Measurements from ENCODE around the gene SLC30A7.

Gene SLC30A7

DNA sequence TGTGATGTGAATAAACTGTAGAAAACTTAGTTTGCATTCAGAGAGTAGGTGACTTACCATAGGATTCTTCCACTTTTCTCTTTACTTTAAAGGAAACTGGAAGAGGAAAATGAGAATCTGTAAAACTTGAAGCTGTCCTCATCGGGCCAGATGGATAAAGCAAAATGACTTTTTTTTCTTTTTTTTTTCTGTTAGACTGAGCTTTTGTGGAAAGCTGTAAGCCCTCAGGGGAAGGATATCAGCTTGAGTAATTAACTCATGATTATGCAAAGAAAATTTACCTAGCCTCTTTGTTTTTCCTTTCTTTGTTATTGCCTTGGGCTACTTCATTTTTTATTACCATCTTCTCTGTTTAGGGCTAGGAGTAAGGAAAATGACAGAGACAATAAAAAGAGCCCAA, 76.3 kb downstream of the SLC30A7 start:
- DNase-seq (ENCODE audit: low spot score): no peak

GRCh38 chr1:100976936-100977335, 81.0 kb downstream of the SLC30A7 start:
- no peak for DNase-seq (ENCODE audit: low spot score)

DNA sequence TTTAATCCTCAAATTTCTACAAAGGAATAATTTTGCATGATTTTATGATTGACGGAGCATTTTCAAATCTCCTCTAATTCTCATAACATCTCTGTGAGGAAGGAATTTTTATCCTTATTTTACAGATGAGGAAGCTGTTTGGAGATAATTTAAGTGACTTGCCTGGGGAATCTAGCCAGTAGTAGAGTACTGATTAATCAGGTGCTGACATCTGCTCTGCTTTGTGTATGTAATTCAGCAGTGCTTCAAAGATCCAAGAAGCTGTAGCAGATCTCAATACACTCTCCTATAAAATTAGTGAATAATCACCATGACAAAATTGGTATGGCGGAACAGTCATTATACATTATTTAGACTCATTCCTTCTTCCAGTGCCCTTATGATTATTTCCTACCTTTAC, 83.7 kb downstream of the SLC30A7 start:
- no peak for DNase-seq (ENCODE audit: low spot score)

DNA sequence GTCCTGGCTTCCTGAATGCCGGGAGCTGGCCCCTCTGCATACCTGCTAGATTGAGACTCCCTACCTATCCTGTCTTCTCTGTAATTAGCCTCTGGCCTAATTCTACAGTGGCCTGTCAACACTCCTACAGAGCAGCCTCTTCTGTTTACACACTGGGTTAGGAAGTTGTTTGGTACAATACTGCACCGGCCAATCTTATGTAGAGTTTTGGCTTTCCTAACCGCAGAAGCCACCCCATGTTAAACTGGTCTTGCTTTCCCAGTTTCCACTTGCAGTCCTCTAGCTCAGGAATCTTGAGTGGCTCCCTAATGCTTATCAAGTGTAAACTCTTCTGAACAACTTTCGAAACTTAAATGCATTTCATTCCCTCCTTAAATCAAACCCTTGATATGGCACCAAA, 86.9 kb downstream of the SLC30A7 start:
- no peak for DNase-seq (ENCODE audit: low spot score)

- DNase-seq (ENCODE audit: low spot score): no peak
Observed at GRCh38 chr1:100988121-100988520, 92.2 kb downstream of the SLC30A7 start.

DNA sequence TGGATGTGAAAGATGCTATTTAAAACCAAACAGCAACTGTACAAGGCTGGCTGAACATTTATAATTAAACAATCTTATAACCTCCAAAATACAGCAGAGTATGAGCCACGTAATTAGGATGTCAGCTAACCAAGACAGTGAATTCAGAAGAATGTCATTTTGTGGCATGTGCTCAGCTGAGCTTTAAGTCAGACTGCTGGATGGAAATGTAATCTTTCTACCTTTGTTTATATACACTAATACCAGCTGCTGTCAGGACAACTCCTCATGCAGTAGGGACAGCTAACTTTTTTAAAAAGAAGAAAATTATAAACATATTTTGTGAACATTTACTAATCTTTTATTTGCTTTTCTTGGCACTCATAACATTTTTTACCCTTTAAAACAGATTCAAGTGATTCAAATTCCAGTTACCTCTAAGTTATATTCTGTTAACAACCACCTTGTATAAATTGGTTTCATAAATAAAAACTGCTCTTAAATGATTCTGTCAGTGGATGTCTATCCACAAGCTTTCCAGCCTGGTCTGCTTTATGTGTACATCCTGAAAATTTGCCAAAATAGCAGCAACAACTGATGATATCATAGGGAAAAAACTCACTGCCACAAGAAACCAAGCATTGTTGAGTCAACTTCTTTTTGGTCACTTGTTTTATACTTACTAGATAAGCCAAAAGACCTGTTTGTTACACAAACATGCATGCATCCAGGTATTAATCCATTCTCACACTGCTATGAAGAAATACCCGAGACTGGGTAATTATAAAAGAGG, 93.6 kb downstream of the SLC30A7 start:
- no peak for DNase-seq (ENCODE audit: low spot score)

- no peak for DNase-seq (ENCODE audit: low spot score)
Observed at GRCh38 chr1:100995198-100995988, 99.5 kb downstream of the SLC30A7 start.

- DNase-seq (ENCODE audit: low spot score): no peak
Observed at GRCh38 chr1:100998426-100998825, 102.5 kb downstream of the SLC30A7 start.

GRCh38 chr1:101000131-101000873, 104.4 kb downstream of the SLC30A7 start:
- DNase-seq (ENCODE audit: low spot score): no peak

GRCh38 chr1:101002551-101002950, 106.7 kb downstream of the SLC30A7 start:
- DNase-seq (ENCODE audit: low spot score): no peak

DNA sequence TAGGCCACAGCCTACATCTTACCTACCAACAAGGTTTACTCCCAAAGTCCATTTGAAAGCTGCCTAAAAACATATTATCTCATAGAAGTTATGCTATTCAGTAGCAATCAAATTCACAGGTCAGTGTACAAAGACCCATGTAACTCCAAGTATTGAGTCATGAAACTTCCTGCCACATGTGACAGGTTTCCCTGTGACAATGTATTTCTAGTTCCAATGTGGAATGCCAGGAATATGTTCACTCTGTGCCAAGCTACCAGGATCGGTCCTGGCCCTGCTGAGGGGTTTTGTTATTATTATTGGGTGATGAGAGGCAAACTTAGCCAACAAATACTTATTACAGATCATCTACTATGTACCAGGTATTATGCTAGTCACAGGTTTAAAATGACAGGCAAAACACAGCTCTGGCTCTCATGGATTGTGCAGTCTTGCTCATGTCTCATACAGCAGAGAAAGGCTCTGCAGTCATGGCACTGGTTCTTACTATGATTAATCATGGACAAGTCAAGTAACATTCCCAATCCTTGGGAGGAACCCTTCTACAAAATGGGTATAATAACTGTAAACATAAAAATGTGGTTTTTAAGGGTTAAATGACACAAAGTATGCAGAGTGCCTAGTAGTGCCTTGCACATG, 107.2 kb downstream of the SLC30A7 start:
- no peak for DNase-seq (ENCODE audit: low spot score)

DNA sequence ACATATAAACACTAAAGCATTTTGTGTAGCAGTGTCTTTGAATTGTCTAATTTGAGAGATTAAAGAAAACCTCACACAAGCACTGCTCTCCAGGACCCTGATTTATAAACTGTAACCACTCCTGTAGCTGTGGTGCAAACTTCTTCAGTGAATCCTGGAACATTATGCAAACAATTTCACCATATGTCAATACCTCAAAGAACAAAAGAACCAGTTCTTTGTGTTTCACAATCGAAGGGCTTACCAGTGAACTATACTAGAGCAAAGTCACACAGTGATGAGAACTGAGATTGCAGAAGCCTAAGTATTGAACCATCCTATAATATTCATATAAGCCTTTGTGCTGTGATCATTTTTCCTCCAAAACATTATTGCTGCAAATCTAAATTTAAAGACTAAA, 108.2 kb downstream of the SLC30A7 start:
- no peak for DNase-seq (ENCODE audit: low spot score)

- no peak for DNase-seq (ENCODE audit: low spot score)
Observed at GRCh38 chr1:101004670-101005069, 108.8 kb downstream of the SLC30A7 start.

DNA sequence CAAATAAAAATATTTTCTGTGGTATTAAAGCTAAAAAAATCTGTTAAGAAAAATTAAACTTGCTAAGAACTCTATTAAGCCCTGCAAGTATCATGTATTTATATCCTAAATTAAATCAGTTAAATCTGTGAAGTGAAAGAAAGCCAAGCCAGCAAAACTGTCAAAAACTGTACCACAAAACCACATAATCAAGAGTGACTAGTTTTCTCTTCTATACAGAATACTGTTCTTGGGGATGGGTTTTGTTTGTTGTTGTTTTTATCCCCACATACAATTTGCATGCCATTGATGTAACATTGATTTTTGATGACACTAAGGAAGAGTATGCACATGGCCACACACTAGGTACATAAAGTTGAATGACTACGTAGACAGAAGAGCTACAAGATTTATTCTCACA, 109.3 kb downstream of the SLC30A7 start:
- DNase-seq (ENCODE audit: low spot score): no peak

DNA sequence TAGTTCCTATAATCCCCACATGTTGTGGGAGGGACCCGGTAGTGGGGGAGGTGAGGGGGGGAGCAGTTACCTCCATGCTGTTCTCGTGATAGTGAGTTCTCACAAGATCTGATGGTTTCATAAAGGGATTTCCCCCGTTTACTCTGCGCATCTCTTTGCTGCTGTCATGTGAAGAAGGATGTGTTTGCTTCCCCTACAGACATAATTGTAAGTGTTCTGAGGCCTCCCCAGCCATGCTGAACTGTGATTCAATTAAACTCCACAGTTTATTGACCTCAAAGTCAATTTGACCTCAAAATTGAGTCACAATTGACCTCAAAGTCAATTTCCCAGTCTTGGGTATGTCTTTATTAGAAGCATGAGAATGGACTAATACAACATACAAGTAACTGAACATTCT, 110.0 kb downstream of the SLC30A7 start:
- DNase-seq (ENCODE audit: low spot score): no peak

GRCh38 chr1:101006553-101006952, 110.7 kb downstream of the SLC30A7 start:
- no peak for DNase-seq (ENCODE audit: low spot score)

DNA sequence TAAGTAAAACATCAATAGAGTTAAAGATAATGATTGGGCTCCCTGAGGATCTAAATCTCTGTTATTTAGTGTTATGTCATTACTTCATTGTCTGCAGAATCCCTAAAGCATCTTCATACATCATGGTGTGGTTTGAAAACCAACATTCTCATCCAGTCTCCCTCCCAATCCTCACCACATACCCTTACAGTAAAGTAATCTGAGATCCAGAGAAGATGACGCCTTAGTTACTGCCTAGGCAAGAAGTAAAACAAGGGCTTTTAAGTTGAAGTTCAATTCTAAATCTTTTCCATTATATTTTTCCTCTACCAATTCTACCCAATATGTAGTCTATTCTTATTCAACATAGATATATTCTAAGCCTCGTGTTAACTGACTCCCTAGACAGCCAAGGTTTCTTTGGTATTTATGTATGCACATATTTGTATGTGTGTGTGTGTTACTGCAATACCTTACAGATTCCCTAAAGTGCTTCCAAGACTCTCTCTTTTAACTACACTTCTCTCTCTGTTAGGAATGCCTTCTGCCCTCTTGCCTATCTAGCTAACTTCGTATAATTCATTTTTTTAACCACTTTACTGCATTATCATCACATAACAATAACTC, 112.4 kb downstream of the SLC30A7 start:
- no peak for DNase-seq (ENCODE audit: low spot score)

DNA sequence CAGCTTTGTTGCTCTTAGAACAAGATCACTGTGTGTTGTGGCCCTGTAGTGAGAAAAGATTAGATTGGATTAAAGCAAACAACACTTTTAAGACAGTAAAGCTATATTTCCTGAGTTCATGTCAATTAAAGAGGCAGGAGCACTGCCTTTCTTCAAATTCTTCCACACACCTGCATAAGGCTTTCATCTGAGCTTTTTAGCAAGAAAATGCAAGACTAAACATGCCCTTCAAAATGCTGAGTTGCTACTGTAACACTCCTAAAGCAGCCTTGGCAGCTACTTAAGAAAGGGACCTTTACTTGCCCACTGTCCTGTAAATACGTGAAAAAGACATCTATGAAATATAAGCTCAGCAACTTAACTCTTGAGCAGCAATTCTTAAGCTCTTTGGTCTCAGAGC, 117.9 kb downstream of the SLC30A7 start:
- DNase-seq (ENCODE audit: low spot score): no peak

DNA sequence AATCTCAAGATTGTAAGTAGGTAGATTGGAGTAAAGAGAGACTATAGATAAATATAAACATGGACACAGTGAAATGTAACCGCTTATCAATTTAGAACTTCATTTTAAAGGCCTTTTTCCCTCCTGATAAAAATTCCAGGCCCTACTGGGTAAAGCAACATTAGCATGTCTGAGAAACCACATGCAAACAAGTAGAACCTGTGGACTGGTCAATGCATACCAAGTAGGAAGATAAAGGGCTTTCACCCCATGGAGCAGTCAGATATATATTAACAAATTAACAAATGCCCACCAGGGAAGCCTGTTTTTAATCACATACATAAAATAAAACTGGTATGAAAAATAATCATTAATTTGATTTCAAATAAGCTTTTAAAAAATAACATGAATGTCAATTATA, 121.6 kb downstream of the SLC30A7 start:
- DNase-seq (ENCODE audit: low spot score): no peak

DNA sequence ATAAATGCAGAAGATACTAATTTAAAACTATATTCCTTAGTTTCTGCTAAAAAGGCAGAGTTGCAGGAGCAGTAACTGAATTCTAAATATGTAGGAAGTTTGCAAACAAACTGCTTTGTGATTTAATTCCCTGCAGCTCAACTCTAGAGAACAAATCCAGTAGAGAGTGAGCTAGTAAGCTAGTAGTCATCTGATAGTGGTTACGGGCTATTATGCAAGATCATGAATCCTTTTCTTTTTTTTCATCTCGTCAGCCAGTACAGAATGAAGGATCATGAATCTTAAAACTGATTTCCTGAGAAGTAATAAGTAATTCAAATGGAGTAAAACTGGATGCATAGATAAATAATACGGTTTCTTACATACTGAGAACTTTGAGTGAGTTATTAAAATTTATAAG, 126.4 kb downstream of the SLC30A7 start:
- no peak for DNase-seq (ENCODE audit: low spot score)

DNA sequence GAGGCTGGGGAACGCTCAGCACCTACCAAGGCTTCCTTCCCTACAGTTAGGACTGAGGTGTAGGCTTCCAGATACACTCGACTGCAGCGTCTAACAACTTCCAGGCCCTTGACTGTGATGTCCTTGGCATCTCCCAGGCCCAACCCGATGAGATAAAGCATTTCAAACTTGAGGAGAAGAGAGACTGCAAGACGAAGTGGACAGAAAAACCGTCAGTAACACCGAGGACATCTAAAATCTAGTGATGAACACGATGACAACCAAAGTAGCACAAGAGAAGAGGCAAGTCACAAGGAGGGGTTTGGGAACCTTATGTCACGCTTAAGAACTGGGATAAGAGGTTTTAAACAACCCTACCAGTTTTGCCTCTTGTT, 129.4 kb downstream of the SLC30A7 start:
- DNase-seq (ENCODE audit: low spot score): no peak

All from hematopoietic multipotent progenitor cell treated with erythropoietin and hydrocortisone succinate and interleukin-3 and kit ligand, for 17 days (in vitro differentiated cells).